ENCODE results near the gene TCERG1L.

The TCERG1L gene

GRCh38 chr10:131115321-131115720 lies 196.2 kb downstream of the TCERG1L start:
- TF ChIP-seq CTCF (conservative IDR thresholded peaks at IDR 0.05; ENCODE audit: control insufficient read depth, insufficient read depth, low read depth, low read length) = no peak
- DNase-seq (ENCODE audit: low read depth) = no peak
- no peak overlapping the region for H3K4me3 ChIP-seq (ENCODE audit: control insufficient read depth, low read depth, low read length)

GRCh38 chr10:131114846-131115245 lies 196.7 kb downstream of the TCERG1L start:
- TF ChIP-seq CTCF (conservative IDR thresholded peaks at IDR 0.05; ENCODE audit: control insufficient read depth, insufficient read depth, low read depth, low read length) = no peak
- no peak for DNase-seq (ENCODE audit: low read depth)
- no peak overlapping the region for H3K4me3 ChIP-seq (ENCODE audit: control insufficient read depth, low read depth, low read length)

GRCh38 chr10:131113709-131114291 lies 197.7 kb downstream of the TCERG1L start:
- no peak for TF ChIP-seq CTCF (conservative IDR thresholded peaks at IDR 0.05; ENCODE audit: control insufficient read depth, insufficient read depth, low read depth, low read length)
- H3K4me3 ChIP-seq (ENCODE audit: control insufficient read depth, low read depth, low read length) = no peak overlapping the region
- no peak for DNase-seq (ENCODE audit: low read depth)

- TF ChIP-seq CTCF (conservative IDR thresholded peaks at IDR 0.05; ENCODE audit: control insufficient read depth, insufficient read depth, low read depth, low read length) = no peak
- no peak overlapping the region for H3K4me3 ChIP-seq (ENCODE audit: control insufficient read depth, low read depth, low read length)
- DNase-seq (ENCODE audit: low read depth) = no peak
These were observed 198.4 kb downstream of the TCERG1L start for GRCh38 chr10:131113165-131113564.

- TF ChIP-seq CTCF (conservative IDR thresholded peaks at IDR 0.05; ENCODE audit: control insufficient read depth, insufficient read depth, low read depth, low read length) = no peak
- no peak for DNase-seq (ENCODE audit: low read depth)
- no peak overlapping the region for H3K4me3 ChIP-seq (ENCODE audit: control insufficient read depth, low read depth, low read length)
These were observed 198.8 kb downstream of the TCERG1L start for GRCh38 chr10:131112691-131113090.

GRCh38 chr10:131111471-131112080 lies 199.9 kb downstream of the TCERG1L start:
- no peak for TF ChIP-seq CTCF (conservative IDR thresholded peaks at IDR 0.05; ENCODE audit: control insufficient read depth, insufficient read depth, low read depth, low read length)
- DNase-seq (ENCODE audit: low read depth) = no peak
- no peak overlapping the region for H3K4me3 ChIP-seq (ENCODE audit: control insufficient read depth, low read depth, low read length)

Data from fibroblast of mammary gland (primary cell).